Measurements from ENCODE around the gene TIE1.

The TIE1 gene

GRCh38 chr1:43312663-43313515 is 12.1 kb downstream of the TIE1 start:
- DNase-seq (ENCODE audit: low spot score), result no peak

DNA sequence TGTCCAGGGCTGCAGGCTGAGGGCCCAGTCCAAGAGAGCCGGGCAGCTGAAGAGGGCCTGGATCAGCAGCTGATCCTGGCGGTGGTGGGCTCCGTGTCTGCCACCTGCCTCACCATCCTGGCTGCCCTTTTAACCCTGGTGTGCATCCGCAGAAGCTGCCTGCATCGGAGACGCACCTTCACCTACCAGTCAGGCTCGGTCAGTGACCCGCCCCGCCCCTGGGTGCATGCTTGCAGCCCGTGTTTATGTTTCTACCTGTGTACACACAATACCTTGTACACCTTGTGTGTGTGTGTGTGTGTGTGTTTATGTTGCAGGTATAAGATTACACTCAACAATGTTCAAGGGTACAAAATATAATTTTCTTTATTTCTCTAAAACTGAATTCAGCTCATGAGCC is 13.0 kb downstream of the TIE1 start:
- no peak for DNase-seq (ENCODE audit: low spot score)

DNA sequence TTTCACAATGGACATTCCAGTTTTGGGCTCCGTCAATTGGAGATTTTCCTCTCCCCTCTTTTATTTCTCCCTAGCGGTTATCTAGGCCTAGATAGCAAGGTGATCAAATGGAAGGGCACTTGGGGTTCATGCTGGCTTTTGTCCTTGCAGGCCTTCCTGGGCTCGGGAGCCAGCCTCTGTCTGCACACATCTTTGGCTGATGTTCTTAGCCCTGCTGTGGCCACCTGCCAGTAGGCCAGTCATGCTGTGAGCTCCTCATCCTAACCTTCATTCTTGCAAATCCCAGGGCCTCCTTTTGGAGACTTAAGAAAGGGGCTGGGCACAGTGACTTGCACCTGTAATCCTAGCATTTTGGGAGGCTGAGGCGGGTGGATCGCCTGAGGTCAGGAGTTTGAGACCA is 13.5 kb downstream of the TIE1 start:
- no peak for DNase-seq (ENCODE audit: low spot score)

GRCh38 chr1:43315481-43315880 is 14.7 kb downstream of the TIE1 start:
- no peak for DNase-seq (ENCODE audit: low spot score)

DNA sequence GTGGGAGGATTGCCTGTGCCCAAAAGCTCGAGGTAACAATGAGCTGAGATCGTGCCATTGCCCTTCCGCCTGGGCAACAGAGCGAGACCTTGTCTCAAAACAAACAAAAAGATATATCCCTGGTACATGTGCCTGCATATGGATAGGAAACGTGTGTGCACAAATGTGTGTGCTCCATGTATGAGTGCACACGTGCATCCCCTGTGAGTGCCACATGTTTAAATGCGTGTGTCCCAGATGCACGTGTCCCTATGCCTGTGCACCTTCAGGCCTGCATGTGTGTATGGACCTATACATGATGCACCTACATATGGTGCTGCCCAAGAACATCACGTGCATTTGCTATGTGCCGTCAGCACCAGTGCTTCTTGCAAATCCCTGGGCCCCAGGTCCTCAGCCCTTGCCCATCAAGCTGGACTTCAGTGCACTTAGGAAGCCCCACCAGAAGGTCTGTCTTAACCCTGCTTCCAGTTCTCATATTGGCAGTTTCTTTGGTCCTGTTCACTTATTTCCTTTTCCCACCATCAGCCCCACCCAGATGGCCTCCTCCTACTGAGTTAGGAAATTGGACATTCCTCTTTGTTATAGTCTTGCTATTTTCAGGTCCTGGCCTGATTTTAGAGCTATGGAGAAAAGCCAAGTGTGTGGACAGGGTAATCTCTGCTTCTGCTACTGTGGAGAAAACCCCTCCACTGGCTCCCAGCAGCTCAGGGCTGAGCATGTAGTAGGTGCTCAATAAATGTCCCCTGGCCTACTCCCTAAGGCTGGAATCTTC is 15.4 kb downstream of the TIE1 start:
- DNase-seq (ENCODE audit: low spot score), result no peak

- DNase-seq (ENCODE audit: low spot score), result no peak
Observed at GRCh38 chr1:43316738-43317520, 16.1 kb downstream of the TIE1 start.

- DNase-seq (ENCODE audit: low spot score), result no peak
Observed at GRCh38 chr1:43317817-43318471, 17.2 kb downstream of the TIE1 start.

DNA sequence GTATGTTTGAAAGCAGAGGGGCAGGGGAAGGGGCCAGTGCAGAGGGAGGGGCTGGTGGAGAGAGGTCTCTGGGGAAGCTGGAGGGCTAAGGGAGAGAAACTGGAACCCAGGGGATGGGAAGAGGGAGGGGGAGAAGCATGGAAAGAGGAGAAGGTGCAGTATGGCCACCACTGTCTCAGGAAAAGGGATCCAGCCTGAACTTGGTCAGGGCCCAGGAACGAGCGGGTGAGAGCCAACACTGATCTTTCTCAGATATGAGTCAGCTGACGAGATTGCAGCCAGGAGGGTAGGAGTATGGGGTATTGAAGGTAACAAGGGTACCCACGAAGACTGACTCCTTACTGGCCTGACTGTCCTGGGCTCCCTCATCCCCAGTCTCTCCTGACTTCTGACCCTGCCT is 18.0 kb downstream of the TIE1 start:
- no peak for DNase-seq (ENCODE audit: low spot score)

- no peak for DNase-seq (ENCODE audit: low spot score)
Observed at GRCh38 chr1:43319288-43319687, 18.5 kb downstream of the TIE1 start.

GRCh38 chr1:43319766-43320165 is 19.0 kb downstream of the TIE1 start:
- DNase-seq (ENCODE audit: low spot score), result no peak

GRCh38 chr1:43321331-43321891 is 20.6 kb downstream of the TIE1 start:
- DNase-seq (ENCODE audit: low spot score), result no peak

DNA sequence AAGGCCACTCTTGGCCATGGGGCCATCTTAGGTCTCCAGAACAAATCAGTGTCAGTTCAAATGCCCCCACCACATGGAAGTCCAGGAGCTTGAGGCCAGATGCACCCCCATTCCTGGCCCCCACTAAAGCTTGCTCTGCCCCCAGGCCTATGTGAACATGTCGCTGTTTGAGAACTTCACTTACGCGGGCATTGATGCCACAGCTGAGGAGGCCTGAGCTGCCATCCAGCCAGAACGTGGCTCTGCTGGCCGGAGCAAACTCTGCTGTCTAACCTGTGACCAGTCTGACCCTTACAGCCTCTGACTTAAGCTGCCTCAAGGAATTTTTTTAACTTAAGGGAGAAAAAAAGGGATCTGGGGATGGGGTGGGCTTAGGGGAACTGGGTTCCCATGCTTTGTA is 21.7 kb downstream of the TIE1 start:
- DNase-seq (ENCODE audit: low spot score), result no peak

DNA sequence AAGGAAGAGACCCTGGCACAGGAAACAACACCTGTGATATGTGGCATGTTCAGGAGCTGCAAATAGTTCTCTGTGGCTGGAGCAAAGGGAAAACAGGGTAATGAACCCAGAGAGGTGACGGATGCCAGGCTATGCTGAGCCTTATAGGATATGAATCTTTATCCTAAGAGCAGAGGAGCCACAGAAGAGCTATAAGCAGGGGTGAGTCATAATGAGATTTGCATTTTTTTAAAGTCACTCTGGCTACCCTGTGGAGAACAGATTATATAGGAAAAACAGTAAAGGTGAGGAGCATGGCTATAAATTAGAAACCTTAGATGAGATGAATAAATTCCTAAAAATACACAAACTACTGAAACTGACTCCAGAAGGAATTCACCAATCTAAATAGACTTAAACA is 24.0 kb downstream of the TIE1 start:
- no peak for DNase-seq (ENCODE audit: low spot score)

- no peak for DNase-seq (ENCODE audit: low spot score)
Observed at GRCh38 chr1:43325381-43325780, 24.6 kb downstream of the TIE1 start.

- no peak for DNase-seq (ENCODE audit: low spot score)
Observed at GRCh38 chr1:43327549-43328292, 26.9 kb downstream of the TIE1 start.

- peak; percentile 85 for DNase-seq (ENCODE audit: low spot score)
Observed at GRCh38 chr1:43329995-43330751, 29.4 kb downstream of the TIE1 start.

GRCh38 chr1:43331688-43332087 is 30.9 kb downstream of the TIE1 start:
- no peak for DNase-seq (ENCODE audit: low spot score)

- no peak for DNase-seq (ENCODE audit: low spot score)
Observed at GRCh38 chr1:43334453-43335205, 33.8 kb downstream of the TIE1 start.

DNA sequence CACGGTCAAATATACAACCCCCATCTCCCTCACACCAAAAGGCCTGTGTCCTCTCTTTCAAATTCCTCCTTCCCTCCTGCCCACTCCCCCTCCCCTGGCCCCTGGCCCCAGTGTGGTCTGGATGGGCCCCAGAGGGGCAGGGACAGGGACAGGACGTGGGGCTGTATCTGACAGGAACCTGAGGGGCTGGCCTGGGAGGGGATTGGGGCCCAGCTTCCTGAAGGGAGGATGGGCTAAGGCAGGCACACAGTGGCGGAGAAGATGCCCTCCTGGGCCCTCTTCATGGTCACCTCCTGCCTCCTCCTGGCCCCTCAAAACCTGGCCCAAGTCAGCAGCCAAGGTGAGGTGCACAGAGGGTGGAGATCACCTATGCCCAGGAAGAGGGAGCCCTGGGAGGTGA is 36.8 kb downstream of the TIE1 start, which contains the start of gene MPL:
MPL (plus strand) TSS at position 231 of the 400 bp plus-strand sequence; CDS start at position 262, 31 bp downstream.
- DNase-seq (ENCODE audit: low spot score), result no peak

All from GM03348 (cell line).